Iris pigment epithelial cell (primary cell): ENCODE data around the gene PIM1.
A peak's percentile ranks its signal among the peaks of the same experiment; 100 is the strongest.
"Not testable (repeated sequence)": the region's sequence is repeated elsewhere in the genome, so short reads cannot be mapped to it uniquely, and the experiment has no call there.

Source experiments
- DNase-seq: peaks from one replicate; pipeline ENCODE4 v3.0.0-alpha.2; 2011; ENCODE audit warnings: low read depth

The PIM1 gene

DNA sequence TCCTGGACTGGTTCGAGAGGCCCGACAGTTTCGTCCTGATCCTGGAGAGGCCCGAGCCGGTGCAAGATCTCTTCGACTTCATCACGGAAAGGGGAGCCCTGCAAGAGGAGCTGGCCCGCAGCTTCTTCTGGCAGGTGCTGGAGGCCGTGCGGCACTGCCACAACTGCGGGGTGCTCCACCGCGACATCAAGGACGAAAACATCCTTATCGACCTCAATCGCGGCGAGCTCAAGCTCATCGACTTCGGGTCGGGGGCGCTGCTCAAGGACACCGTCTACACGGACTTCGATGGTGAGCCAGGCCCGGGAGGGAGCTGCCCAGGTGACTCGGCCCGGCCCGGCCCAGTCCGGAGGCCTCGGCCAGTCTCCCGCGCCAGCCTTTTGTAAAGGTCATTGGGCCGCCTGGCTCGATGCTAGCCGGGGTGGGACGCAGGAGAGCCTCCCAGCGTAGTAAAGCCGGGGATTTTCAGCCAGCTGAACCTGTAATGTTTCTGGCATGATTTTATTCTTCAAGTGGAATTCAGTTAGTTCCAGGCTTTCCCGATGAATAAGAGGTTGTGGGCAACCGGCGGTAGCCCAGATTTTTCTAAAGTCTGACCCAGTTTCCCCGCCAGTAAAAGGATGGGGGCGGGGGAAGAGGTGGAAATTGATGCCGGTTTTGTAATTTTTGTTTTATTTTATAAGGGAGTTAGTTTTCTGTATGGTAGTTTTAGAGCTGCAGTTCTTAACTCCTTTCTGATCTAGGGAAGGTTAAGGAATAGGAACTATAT lies 1.4 kb downstream of the PIM1 start:
- DNase-seq, result peak; percentile 52

DNA sequence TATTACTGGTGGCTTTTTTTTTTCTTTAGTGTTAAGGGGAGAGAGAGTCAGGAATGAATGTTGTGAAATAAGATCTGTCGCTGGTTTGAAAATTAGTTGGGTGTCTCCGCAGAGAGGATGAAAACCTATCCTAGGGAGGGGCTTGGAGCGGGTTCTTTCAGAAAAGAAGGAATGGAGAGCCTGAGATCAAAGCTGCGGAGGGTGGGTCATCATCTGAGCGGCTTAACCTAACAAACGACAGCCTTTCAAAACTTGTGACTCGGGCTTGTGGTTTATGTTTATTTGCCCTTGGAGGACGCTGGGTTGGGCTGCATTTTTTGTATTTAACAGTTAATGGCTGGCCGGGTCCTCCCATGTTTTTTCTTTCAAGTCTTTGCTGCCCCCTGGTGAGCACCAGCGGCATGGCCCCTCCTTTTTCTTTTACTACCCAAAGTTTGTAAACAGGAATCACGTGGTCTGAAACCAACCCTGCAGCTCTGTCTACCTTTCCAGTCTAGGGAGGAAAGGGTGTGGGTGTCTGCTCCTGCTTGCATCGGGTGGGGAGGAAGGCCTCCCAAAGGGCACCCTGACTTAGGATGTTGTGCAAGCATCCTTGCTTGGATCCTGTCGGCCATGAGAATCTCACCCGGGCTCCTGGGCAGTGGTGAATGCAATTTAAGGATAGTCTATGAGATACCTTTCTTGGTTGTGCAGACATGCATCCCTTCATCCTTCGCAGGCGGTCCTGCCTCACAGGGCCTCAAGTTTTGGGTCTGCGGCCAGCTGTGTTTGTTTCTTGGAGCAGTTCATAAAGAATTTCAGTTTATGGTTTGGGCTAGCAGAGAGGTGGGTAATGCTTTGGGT lies 2.2 kb downstream of the PIM1 start:
- peak; percentile 93 for DNase-seq

DNA sequence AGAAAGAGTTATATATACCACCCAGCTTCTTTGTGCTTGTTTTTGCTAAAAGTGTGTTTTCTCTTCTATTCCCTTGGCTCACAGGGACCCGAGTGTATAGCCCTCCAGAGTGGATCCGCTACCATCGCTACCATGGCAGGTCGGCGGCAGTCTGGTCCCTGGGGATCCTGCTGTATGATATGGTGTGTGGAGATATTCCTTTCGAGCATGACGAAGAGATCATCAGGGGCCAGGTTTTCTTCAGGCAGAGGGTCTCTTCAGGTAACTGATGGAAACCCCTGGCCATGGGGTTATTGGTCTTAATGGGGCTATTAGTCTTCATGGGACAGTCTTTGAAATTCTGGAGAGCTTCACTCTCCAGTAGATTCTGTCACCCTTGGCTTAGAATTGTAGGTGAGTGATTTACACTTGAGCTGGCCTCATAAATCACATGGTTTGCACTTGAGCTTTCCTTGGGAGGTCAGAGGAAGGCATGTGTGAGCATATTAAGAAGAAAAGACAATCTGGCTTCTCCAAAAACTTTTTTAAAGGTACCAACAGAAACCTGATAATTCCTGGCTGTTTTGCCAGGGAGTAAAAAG lies 3.0 kb downstream of the PIM1 start:
- no peak for DNase-seq

DNA sequence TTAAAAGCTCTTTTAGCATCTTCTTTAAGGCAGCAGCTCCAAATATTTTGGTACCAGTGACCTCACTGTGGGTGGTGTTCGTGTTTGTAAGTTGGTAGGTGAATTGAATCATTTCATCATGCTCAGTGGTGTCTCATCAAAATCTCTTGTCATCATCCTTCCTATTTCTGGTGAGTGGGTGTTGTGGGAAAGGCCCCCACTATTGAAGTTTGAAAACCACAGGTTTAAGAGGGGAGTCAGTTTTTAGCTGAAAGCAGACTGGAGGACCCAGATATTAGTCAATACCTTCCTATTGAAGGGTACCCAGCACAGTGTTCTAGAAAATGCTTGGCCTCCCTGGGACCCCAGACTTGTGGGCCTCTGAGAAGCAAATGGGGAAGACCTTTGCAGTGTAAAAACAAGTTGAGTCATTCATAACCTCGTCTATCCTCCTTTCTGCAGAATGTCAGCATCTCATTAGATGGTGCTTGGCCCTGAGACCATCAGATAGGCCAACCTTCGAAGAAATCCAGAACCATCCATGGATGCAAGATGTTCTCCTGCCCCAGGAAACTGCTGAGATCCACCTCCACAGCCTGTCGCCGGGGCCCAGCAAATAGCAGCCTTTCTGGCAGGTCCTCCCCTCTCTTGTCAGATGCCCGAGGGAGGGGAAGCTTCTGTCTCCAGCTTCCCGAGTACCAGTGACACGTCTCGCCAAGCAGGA lies 3.7 kb downstream of the PIM1 start:
- no peak for DNase-seq

DNA sequence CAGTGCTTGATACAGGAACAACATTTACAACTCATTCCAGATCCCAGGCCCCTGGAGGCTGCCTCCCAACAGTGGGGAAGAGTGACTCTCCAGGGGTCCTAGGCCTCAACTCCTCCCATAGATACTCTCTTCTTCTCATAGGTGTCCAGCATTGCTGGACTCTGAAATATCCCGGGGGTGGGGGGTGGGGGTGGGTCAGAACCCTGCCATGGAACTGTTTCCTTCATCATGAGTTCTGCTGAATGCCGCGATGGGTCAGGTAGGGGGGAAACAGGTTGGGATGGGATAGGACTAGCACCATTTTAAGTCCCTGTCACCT lies 4.2 kb downstream of the PIM1 start:
- no peak for DNase-seq

DNA sequence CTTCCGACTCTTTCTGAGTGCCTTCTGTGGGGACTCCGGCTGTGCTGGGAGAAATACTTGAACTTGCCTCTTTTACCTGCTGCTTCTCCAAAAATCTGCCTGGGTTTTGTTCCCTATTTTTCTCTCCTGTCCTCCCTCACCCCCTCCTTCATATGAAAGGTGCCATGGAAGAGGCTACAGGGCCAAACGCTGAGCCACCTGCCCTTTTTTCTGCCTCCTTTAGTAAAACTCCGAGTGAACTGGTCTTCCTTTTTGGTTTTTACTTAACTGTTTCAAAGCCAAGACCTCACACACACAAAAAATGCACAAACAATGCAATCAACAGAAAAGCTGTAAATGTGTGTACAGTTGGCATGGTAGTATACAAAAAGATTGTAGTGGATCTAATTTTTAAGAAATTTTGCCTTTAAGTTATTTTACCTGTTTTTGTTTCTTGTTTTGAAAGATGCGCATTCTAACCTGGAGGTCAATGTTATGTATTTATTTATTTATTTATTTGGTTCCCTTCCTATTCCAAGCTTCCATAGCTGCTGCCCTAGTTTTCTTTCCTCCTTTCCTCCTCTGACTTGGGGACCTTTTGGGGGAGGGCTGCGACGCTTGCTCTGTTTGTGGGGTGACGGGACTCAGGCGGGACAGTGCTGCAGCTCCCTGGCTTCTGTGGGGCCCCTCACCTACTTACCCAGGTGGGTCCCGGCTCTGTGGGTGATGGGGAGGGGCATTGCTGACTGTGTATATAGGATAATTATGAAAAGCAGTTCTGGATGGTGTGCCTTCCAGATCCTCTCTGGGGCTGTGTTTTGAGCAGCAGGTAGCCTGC lies 4.8 kb downstream of the PIM1 start:
- no peak for DNase-seq

DNA sequence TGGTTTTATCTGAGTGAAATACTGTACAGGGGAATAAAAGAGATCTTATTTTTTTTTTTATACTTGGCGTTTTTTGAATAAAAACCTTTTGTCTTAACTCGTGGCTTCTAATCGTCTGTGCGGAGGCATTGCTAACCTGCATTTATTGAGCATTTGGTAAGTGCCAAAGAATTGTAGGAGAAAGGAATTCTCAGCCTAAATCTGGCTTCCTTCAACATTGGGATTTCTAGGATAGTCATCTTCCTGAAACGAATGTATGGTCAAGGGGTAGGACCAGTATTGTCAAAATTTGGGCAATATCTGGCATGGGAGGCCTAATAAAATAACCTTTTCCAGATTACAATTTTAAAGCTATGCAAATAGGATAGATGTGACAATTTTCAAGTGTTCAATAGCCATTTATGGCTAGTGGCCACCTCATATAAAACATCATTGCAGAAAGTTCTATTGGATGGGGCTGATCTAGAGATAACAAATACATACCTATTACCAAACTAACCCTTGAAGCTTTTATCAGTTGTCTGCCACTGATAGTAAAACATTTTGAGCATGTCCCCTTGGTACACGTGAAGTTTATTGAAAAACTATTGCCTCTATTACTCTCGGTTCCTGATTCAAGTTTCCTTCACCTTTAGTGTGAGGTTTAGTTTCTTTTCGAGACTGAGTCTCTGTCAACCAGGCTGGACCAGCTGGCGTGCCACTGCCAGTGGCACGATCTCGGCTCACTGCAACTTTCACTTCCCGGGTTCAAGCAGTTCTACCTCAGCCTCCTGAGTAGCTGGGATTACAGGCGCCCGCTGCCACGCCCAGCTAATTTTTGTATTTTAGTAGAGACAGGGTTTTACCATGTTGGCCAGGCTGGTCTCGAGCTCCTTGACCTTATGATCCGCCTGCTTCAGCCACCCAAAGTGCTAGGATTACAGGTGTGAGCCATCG lies 5.6 kb downstream of the PIM1 start:
- no peak for DNase-seq

DNA sequence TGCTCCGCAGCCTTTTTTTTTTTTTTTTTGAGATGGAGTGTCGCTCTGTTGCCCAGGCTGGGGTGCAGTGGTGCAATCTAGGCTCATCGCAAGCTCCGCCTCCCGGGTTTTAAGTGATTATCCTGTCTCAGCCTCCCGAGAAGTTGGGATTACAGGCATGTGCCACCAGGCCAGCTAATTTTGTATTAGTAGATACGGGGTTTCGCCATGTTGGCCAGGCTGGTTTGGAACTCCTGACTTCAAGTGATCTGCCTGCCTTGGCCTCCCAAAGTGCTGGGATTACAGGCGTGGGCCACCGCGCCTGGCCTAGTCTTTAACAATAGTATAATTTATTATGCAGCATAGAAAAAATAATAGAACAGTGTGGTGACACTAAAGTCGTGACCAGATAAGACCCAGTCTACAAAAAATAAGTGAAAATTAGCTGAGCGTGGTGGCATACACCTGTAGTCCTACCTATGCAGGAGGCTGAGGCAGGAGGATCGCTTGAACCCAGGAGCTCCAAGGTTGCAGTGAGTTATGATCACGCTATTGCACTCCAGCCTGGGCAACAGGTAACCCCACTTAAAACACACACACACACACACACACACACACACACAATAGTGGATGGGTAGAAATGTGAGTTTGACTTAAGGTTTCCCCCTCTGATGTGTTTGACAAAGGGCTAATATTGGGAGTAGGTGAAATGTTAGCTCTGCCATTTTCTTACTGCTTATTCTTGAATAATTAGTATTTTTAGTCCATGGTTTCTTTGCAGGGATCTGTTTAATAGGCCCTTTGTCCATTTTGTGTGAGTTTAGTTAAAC lies 6.5 kb downstream of the PIM1 start:
- no peak for DNase-seq

DNA sequence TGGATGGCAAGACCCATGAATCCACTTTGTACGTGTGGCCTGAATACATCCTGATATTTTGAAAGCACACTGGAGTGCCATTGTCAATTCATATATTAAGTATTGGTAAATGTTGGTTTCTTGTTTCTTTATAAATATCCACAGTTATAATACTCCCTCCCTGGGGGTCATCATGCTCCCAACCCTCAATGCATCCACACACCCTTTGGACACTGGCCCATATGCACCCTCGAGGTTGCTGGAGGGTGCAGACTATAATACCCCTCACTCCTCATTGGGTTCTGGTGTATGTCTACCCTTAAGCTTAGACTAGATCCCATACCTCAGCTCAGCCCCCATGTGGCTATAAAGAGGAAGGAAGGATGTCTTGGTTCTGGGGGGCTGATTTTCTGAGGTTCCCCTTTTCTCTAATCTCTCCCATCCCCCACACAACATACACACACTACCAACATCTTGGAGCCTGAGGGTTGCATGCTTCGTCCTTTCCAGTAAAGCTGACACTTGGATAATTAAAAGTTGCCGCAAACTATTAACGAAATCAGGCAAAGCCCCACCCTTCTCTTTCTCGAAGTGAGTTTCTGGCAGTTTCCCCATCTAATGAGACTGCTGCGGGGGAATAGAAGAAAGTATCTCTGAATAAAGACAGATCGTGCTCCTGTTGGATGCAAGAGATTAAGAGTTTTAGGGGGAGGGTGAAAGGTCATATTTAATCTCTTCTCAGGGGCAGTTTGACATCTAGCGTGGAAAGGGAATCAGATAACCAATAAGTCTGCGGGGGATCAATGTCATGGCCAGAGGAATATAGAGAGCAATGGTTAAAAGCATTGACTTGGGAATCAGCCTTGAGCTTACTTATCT lies 7.4 kb downstream of the PIM1 start:
- no peak for DNase-seq

DNA sequence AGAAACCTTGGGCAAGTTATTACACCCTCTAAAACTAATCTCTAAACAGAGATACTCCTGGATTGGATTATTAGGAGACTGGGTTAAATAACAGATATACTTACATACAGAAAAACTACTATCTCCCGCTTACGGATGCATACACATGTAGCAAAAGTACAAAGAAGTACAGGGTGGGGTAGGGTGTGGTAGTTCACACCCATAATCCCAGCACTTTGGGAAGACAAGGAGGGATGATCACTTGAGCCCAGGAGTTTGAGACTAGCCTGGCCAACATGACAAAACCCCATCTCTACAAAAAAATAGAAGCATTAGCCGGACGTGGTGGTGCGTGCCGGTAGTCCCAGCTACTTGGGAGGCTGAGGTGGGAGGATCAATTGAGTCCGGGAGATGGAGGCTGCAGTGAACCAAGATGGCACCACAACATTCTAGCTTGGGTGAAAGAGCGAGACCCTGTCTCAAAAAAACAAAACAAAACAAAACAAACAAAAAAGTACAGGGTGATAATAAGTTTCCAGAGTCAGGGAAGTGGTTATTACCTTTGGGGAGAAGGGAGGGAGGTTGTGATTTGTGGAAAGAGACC lies 8.1 kb downstream of the PIM1 start:
- no peak for DNase-seq

DNA sequence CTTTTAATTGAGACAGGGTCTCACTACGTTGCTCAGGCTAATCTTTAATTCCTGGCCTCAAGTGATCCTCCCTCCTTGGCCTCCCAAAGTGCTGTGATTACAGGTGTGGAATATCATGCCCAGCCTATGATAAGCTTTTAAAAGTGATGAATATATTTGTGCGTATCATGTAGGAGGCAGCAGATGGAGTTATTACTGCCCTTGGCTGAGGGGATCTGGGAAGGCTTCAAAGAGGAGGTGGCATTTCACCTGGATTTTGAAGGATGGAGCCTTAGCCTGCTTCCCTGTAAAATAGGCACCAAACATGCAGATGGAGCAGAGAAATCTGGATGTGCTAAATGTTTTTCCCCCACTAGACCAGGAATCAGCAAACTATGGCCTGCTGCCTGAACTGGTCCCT lies 10.1 kb downstream of the PIM1 start:
- DNase-seq, result no peak

DNA sequence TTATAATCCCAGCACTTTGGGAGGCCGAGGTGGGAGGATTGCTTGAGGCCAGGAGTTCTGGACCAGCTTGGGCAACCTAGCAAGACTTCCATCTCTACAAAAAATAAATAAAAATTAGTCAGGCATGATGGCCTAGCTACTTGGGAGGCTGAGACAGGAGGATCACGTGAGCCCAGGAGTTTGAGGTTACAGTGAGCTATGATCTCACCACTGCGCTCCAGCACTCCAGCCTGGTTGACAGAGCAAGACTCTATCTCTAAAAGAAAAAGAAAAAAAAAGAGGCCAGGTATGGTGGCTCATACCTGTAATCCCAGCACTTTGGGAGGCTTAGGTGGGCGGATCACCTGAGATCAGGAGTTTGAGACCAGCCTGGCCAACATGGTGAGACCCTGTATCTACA lies 10.7 kb downstream of the PIM1 start:
- not testable (repeated sequence) for DNase-seq

DNA sequence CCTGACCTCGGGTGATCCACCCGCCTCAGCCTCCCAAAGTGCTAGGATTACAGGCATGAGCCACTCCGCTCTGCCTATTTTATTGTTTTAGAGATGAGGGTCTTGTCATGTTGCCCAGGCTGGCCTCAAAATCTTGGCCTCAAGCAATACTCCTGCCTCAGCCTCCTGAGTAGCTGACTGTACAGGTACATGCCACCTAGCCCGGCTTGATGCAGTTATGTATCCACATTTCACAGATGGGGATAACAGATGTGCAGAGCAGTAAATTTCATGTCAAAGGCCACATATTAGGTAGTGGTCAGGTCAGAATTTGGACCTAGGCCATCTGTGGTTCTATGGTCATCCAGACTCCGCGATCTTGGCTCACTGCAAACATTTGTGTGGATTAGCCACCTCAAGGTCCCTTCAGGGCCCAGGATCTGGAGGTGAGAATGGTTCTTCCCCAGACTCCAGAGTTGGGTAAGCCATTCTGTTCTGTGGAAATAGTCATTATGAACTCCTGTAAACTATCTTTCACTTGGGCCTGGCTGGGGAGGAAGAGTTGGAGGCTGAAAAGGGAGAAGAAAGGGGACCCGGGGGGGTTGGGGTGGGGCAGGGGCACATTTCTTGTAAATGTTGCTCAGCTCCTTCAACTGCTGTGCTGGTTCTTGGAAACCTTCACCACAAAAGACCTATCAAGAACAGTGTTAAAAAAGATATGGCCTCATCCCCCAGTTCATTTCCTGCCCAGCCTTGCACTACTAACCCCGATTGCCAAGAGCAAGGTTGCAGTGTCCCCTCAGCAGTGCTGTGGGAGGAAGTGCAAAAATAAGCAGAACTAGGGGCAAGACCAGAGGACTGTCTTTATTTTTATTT lies 13.0 kb downstream of the PIM1 start:
- DNase-seq, result no peak

DNA sequence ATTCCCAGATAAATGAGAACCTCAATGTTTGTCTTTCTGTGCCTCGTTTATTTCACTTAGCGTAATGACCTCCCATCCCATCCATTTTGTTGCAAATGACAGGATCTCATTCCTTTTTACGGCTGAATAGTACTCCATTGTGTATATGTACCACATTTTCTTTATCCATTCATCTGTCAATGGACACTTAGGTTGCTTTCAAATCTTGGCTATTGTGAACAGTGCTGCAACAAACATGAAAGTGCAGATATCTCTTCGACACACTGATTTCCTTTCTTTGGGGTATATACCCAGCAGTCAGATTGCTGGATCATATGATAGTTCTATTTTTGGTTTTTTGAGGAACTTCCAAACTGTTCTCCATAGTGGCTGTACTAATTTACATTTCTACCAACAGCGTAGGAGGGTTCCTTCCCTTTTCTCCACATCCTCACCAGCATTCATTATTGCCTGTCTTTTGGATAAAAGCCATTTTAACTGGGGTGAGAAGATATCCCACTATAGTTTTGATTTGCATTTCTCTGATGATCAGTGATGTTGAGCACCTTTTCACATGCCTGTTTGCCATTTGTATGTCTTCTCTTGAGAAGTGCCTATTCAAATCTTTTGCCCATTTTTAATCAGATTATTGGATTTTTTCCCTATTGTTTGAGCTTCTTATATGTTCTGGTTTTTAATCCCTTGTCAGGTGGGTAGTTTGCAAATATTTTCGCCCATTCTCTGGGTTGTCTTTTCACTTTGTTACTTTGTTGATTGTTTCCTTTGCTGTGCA lies 16.2 kb downstream of the PIM1 start:
- not testable (repeated sequence) for DNase-seq

DNA sequence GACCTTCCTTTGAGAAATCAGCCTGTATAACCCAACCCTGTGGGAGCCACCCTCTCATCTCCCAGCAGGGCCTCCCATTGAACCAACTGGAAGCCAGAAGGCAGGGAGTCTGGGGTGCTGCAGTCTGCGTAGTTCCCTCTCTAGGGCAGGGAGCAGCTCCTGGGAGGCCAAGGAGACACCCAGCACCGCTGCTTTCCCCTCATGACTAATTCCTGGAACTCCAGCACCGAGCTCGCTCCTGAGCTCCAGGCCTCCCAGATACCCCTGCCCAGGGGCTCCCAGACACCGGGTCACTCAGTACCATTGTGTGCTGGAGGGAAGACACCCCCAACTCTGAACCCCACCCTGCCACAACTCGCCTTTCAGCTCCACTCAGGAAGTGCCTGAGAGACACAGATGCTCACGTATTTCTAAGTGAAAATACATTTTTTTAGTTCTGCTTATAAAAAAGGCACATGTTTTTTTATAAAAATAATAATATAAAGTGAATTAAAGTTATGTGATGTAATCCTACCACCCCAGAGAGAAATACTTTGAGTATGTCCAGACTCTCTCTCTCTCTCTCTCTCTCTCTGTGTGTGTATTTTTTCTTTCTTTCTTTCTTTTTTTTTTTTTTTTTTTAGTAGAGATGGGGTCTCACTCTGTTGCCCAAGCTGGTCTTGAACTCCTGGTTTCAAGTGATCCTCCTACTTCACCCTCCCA lies 17.5 kb downstream of the PIM1 start:
- no peak for DNase-seq

DNA sequence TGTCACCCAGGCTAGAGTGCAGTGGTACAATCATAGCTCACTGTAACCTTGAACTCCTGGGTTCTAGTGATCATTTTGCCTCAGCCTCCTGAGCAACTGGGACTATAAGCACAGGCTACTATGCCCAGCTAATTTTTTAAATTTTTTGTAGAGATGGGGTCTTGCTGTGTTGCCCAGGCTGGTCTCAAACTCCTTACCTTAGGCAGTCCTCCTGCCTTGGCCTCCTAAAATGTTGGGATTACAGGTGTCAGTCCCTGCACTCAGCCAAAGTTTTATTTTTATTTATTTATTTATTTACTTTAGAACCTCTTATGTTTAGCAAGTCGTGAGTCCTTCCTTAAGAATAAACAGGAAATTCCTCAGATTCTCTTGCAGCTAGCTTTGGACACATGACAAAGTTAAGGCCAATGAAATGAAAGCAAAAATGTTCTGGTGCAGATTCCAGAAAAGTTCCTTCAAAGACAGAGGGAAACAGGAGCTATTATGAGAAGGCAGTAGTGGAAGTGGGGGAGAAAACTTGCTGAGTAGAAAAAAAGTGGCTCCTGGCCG lies 19.1 kb downstream of the PIM1 start:
- peak; percentile 39 for DNase-seq
